GM12874 (cell line): ENCODE data around the gene EIF4E3.

ENCODE experiments used
- TF ChIP-seq, protein P1 (sequence below): IDR thresholded peaks from 2 replicates; pipeline ENCODE4 v1.5.1; 2011; ENCODE audit warnings: low read depth, mild to moderate bottlenecking, control low read depth, low read length, moderate library complexity; ENCODE audit not compliant: insufficient read depth

EIF4E3 gene

DNA sequence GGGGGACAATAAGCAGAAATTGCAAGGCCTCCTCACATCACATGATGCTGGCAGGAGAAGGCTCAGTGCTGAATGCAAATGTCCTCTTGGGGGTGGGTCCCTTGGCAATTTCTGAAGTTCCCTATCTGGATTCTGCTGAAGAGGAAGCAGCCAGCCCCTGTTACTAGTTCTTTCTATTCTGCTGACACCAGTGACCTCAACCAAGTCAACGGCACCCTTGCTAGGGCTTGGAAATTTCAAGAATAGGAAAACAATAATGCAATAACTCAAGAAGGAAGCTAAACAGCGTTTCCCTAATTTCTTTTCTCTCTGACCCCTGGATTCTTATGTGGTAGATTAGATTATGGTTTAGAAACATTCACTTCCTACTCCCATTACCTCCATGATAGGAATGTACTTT is 95.5 kb downstream of the EIF4E3 start:
- TF ChIP-seq, protein P1, sequence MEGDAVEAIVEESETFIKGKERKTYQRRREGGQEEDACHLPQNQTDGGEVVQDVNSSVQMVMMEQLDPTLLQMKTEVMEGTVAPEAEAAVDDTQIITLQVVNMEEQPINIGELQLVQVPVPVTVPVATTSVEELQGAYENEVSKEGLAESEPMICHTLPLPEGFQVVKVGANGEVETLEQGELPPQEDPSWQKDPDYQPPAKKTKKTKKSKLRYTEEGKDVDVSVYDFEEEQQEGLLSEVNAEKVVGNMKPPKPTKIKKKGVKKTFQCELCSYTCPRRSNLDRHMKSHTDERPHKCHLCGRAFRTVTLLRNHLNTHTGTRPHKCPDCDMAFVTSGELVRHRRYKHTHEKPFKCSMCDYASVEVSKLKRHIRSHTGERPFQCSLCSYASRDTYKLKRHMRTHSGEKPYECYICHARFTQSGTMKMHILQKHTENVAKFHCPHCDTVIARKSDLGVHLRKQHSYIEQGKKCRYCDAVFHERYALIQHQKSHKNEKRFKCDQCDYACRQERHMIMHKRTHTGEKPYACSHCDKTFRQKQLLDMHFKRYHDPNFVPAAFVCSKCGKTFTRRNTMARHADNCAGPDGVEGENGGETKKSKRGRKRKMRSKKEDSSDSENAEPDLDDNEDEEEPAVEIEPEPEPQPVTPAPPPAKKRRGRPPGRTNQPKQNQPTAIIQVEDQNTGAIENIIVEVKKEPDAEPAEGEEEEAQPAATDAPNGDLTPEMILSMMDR = no peak

GRCh38 chr3:71629289-71629688 is 95.9 kb downstream of the EIF4E3 start:
- TF ChIP-seq, protein P1 = no peak

DNA sequence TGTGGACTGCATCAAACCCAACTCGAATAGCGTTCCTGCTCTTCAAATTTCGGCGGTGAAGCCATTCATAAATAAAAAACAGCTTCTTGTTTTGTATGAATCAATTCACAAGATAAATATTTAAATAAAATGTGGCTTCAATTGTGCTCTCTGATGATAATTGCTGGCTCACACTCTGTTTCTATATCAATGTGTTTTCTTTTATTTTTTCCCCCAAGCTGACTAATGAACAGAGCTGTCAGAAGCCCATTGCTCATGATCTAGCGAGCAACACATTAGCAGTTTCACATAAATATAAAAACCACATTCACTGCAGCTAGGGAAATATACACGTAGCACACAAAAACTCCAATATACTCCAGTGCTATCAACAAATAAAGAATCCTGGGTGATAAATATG is 96.7 kb downstream of the EIF4E3 start:
- TF ChIP-seq, protein P1 = no peak

DNA sequence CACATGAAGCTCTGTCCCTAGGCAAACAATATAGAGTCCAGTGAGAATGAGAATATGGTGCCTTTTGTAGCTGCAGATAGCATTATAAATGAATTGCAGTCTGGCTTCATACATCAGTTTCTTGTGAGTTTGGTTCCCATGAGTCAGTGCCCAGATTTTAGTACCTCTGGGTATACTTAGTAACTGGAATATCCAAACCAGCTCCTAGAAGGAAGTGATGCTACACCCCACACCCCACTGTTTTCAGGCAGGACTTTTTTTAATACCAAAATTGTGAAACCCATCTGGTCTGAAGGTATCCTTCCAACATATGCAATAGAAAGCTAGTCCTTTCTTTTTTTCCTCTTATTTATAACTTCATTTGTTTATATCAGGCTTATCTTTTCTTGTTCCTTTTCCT is 99.5 kb downstream of the EIF4E3 start:
- TF ChIP-seq, protein P1 = no peak
